WTC11 (cell line): Measurements from ENCODE around the gene RAET1G.

Source experiments
- NFE2L1 ChIP-seq: sonication (generic); formaldehyde crosslinking; IDR thresholded peaks from 2 replicates; pipeline ENCODE4 v1.8.1; 2023; ENCODE audit warnings: missing genetic modification reagents
- TF ChIP-seq, protein P1 (sequence below): sonication (generic); formaldehyde crosslinking; IDR thresholded peaks from 2 replicates; pipeline ENCODE4 v1.8.1; 2023; ENCODE audit warnings: mild to moderate bottlenecking, missing genetic modification reagents, borderline replicate concordance
- TF ChIP-seq, protein P2 (sequence below): fragments of 200-600 bp; IDR thresholded peaks from 2 replicates; pipeline ENCODE4 v1.8.0; 2022; ENCODE audit warnings: antibody characterized with exemption
- TF ChIP-seq, protein P3 (sequence below): sonication (generic); formaldehyde crosslinking; IDR thresholded peaks from 2 replicates; pipeline ENCODE4 v1.8.0; 2022; ENCODE audit warnings: mild to moderate bottlenecking, missing genetic modification reagents
- TF ChIP-seq, protein P4 (sequence below): fragments of 250-450 bp; sonication (Bioruptor Pico); IDR thresholded peaks from 2 replicates; pipeline ENCODE4 v1.9.0; 2021; ENCODE audit warnings: moderate library complexity, mild to moderate bottlenecking, inconsistent platforms, borderline replicate concordance
- TF ChIP-seq, protein P5 (sequence below): sonication (generic); formaldehyde crosslinking; IDR thresholded peaks from 2 replicates; pipeline ENCODE4 v1.8.1; 2023; ENCODE audit warnings: mild to moderate bottlenecking, moderate library complexity, missing genetic modification reagents
- TF ChIP-seq, protein P6 (sequence below): sonication (generic); formaldehyde crosslinking; conservative IDR thresholded peaks from 2 replicates; pipeline ENCODE4 v1.8.1; 2022; ENCODE audit warnings: mild to moderate bottlenecking, missing genetic modification reagents

DNA sequence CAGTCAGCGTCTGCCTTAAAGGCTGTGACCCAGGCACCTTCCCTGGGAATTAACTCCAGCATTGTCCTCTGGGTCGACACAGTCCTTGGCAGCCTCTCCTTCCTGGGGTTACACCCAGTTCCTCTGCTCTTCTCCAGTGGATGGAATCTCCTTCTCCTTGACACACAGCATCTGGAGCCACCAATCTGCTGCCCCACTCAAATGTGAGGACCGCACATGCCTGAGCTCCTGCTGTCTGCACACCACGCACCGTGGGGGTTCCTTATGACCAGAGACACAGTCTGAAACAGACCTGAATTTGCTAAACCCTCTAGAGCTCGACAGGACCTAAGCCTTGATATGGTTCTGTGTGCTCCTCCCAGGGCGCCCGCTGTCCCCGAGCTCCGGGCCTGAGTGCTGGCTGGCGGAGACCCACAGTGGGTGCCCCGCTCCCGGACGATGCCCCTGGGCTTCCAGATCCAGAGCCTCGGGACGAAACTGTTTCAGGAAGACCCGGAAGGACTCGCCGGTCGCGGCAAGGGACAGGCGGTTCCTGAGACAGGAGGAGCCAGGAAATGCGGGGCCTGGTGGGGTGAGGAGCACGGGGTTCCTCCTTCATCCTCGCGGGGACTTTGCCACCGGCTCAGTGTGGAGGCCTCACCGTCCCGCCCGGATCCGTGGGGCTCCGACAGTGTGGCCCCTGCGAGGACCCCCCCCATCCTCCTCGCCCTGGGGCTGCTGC lies 2.5 kb upstream of the RAET1G start:
- TF ChIP-seq, protein P1, sequence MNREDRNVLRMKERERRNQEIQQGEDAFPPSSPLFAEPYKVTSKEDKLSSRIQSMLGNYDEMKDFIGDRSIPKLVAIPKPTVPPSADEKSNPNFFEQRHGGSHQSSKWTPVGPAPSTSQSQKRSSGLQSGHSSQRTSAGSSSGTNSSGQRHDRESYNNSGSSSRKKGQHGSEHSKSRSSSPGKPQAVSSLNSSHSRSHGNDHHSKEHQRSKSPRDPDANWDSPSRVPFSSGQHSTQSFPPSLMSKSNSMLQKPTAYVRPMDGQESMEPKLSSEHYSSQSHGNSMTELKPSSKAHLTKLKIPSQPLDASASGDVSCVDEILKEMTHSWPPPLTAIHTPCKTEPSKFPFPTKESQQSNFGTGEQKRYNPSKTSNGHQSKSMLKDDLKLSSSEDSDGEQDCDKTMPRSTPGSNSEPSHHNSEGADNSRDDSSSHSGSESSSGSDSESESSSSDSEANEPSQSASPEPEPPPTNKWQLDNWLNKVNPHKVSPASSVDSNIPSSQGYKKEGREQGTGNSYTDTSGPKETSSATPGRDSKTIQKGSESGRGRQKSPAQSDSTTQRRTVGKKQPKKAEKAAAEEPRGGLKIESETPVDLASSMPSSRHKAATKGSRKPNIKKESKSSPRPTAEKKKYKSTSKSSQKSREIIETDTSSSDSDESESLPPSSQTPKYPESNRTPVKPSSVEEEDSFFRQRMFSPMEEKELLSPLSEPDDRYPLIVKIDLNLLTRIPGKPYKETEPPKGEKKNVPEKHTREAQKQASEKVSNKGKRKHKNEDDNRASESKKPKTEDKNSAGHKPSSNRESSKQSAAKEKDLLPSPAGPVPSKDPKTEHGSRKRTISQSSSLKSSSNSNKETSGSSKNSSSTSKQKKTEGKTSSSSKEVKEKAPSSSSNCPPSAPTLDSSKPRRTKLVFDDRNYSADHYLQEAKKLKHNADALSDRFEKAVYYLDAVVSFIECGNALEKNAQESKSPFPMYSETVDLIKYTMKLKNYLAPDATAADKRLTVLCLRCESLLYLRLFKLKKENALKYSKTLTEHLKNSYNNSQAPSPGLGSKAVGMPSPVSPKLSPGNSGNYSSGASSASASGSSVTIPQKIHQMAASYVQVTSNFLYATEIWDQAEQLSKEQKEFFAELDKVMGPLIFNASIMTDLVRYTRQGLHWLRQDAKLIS, result no peak
- TF ChIP-seq, protein P2, sequence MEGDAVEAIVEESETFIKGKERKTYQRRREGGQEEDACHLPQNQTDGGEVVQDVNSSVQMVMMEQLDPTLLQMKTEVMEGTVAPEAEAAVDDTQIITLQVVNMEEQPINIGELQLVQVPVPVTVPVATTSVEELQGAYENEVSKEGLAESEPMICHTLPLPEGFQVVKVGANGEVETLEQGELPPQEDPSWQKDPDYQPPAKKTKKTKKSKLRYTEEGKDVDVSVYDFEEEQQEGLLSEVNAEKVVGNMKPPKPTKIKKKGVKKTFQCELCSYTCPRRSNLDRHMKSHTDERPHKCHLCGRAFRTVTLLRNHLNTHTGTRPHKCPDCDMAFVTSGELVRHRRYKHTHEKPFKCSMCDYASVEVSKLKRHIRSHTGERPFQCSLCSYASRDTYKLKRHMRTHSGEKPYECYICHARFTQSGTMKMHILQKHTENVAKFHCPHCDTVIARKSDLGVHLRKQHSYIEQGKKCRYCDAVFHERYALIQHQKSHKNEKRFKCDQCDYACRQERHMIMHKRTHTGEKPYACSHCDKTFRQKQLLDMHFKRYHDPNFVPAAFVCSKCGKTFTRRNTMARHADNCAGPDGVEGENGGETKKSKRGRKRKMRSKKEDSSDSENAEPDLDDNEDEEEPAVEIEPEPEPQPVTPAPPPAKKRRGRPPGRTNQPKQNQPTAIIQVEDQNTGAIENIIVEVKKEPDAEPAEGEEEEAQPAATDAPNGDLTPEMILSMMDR, result no peak
- TF ChIP-seq, protein P3, sequence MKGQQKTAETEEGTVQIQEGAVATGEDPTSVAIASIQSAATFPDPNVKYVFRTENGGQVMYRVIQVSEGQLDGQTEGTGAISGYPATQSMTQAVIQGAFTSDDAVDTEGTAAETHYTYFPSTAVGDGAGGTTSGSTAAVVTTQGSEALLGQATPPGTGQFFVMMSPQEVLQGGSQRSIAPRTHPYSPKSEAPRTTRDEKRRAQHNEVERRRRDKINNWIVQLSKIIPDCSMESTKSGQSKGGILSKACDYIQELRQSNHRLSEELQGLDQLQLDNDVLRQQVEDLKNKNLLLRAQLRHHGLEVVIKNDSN (CRISPR knock-in tag), result no peak
- no peak for TF ChIP-seq NFE2L1
- TF ChIP-seq, protein P4, sequence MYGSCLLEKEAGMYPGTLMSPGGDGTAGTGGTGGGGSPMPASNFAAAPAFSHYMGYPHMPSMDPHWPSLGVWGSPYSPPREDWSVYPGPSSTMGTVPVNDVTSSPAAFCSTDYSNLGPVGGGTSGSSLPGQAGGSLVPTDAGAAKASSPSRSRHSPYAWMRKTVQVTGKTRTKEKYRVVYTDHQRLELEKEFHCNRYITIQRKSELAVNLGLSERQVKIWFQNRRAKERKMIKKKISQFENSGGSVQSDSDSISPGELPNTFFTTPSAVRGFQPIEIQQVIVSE (CRISPR knock-in tag), result no peak
- TF ChIP-seq, protein P5, sequence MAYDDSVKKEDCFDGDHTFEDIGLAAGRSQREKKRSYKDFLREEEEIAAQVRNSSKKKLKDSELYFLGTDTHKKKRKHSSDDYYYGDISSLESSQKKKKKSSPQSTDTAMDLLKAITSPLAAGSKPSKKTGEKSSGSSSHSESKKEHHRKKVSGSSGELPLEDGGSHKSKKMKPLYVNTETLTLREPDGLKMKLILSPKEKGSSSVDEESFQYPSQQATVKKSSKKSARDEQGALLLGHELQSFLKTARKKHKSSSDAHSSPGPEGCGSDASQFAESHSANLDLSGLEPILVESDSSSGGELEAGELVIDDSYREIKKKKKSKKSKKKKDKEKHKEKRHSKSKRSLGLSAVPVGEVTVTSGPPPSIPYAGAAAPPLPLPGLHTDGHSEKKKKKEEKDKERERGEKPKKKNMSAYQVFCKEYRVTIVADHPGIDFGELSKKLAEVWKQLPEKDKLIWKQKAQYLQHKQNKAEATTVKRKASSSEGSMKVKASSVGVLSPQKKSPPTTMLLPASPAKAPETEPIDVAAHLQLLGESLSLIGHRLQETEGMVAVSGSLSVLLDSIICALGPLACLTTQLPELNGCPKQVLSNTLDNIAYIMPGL (CRISPR knock-in tag), result no peak
- TF ChIP-seq, protein P6, sequence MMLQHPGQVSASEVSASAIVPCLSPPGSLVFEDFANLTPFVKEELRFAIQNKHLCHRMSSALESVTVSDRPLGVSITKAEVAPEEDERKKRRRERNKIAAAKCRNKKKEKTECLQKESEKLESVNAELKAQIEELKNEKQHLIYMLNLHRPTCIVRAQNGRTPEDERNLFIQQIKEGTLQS, result no peak
